Inflammatory macrophage treated with lipopolysaccharide for 1 hour (primary cell): ENCODE results near the gene DPYSL4.

Experiments
- DNase-seq, 2 donors: peaks; one replicate each; pipeline ENCODE4 v3.0.0-alpha.2; 2020 to 2022

Gene DPYSL4

GRCh38 chr10:132186488-132187429 lies at the start of gene DPYSL4:
TSS of gene DPYSL4 (plus strand) at chr10:132186948. CDS start at chr10:132187064, 116 bp downstream.
- peak in 1 of 2 donors; percentile 4 for DNase-seq

GRCh38 chr10:132137111-132138072 lies 49.4 kb upstream of the DPYSL4 start:
- DNase-seq, result no peak

GRCh38 chr10:132138133-132138532 lies 48.6 kb upstream of the DPYSL4 start:
- no peak for DNase-seq

GRCh38 chr10:132138596-132138995 lies 48.2 kb upstream of the DPYSL4 start:
- DNase-seq, result no peak

- no peak for DNase-seq
Observed at GRCh38 chr10:132139526-132139925, 47.2 kb upstream of the DPYSL4 start.

- DNase-seq, result no peak
Observed at GRCh38 chr10:132140167-132140925, 46.4 kb upstream of the DPYSL4 start.

GRCh38 chr10:132141076-132141475 lies 45.7 kb upstream of the DPYSL4 start:
- DNase-seq, result no peak

GRCh38 chr10:132141526-132142395 lies 45.0 kb upstream of the DPYSL4 start:
- DNase-seq, result no peak

GRCh38 chr10:132142396-132143161 lies 44.2 kb upstream of the DPYSL4 start:
- DNase-seq, result peak in 1 of 2 donors; percentile 16

- DNase-seq, result no peak
Observed at GRCh38 chr10:132143162-132143561, 43.6 kb upstream of the DPYSL4 start.

- DNase-seq, result no peak
Observed at GRCh38 chr10:132144086-132144485, 42.7 kb upstream of the DPYSL4 start.

- no peak for DNase-seq
Observed at GRCh38 chr10:132145002-132145401, 41.7 kb upstream of the DPYSL4 start.

GRCh38 chr10:132145521-132146185 lies 41.1 kb upstream of the DPYSL4 start:
- DNase-seq, result no peak

GRCh38 chr10:132146271-132146671 lies 40.5 kb upstream of the DPYSL4 start:
- DNase-seq, result no peak

GRCh38 chr10:132146941-132147915 lies 39.5 kb upstream of the DPYSL4 start:
- DNase-seq, result no peak

GRCh38 chr10:132148261-132149251 lies 38.2 kb upstream of the DPYSL4 start:
- DNase-seq, result no peak

- no peak for DNase-seq
Observed at GRCh38 chr10:132149271-132149670, 37.5 kb upstream of the DPYSL4 start.

GRCh38 chr10:132149917-132150316 lies 36.8 kb upstream of the DPYSL4 start:
- no peak for DNase-seq
